IMR-90 (cell line): ENCODE data around the gene CTNNBIP1. TPM values are rescaled to one million over a fixed set of nuclear protein-coding genes. Genes with fewer than 3 reads are reported as not detected.
A peak's percentile ranks its signal among the peaks of the same experiment; 100 is the strongest.

Source experiments
- ATAC-seq: fragments of 200-7000 bp; cut with Tn5 transposase; 2 replicates; pipeline ENCODE4 v1.9.1; 2020; ENCODE audit warnings: low read depth, mild to moderate bottlenecking, moderate library complexity
- Bru-seq: library from RNA; stranded (reverse); fragments of 400-500 nt; gene quantifications from one replicate; lab custom pipeline; 2021; lab: Mats Ljungman, UMichigan
- BruChase-seq, 2 experiments: library from RNA; stranded (reverse); fragments of 400-500 nt; gene quantifications; one replicate each; lab custom pipeline; 2021; lab: Mats Ljungman, UMichigan
- BruUV-seq: library from RNA; stranded (reverse); fragments of 400-500 nt; replicated peaks from 2 replicates; lab custom pipeline; 2021; lab: Mats Ljungman, UMichigan
- CTCF ChIA-PET: fragments of 300-600 bp; formaldehyde crosslinking; extraction: SDS; loops from one replicate; lab custom pipeline; 2021; ENCODE audit warnings: antibody characterized with exemption; lab: Yijun Ruan, JAX
- POLR2A ChIA-PET: fragments of 300-600 bp; sonication (Branson Sonifier 250); formaldehyde crosslinking; loops from one replicate; lab custom pipeline; 2022; ENCODE audit warnings: antibody characterized with exemption; ENCODE audit not compliant: unreplicated experiment; lab: Charles Lee
- DNase-seq: peaks from one replicate; pipeline ENCODE4 v3.0.0; 2013
- H2AFZ ChIP-seq: replicated peaks from 2 replicates; pipeline ENCODE3; 2013; ENCODE audit warnings: low read length, mild to moderate bottlenecking; ENCODE audit not compliant: poor library complexity
- H2AK5ac ChIP-seq: 2 replicates; pipeline ENCODE4 v1.6.1; 2013; ENCODE audit warnings: low read depth, low read length, inconsistent platforms
- H2AK9ac ChIP-seq: replicated peaks from 2 replicates; pipeline ENCODE3; 2013; ENCODE audit warnings: mild to moderate bottlenecking, low read depth, low read length, moderate library complexity; ENCODE audit not compliant: poor library complexity
- H2BK120ac ChIP-seq: 2 replicates; pipeline ENCODE4 v1.6.1; 2013; ENCODE audit warnings: low read depth, low read length, inconsistent platforms
- H2BK15ac ChIP-seq: 3 replicates; pipeline ENCODE4 v1.6.1; 2013; ENCODE audit warnings: low read depth, low read length, inconsistent platforms
- H2BK20ac ChIP-seq: 2 replicates; pipeline ENCODE4 v1.6.1; 2013; ENCODE audit warnings: low read depth, mild to moderate bottlenecking, inconsistent platforms, low read length, moderate library complexity
- H2BK5ac ChIP-seq: 2 replicates; pipeline ENCODE4 v1.6.1; 2013; ENCODE audit warnings: mild to moderate bottlenecking, low read depth, low read length, inconsistent platforms; ENCODE audit not compliant: poor library complexity, severe bottlenecking
- H3K14ac ChIP-seq: replicated peaks from 2 replicates; pipeline ENCODE4 v1.6.1; 2013; ENCODE audit warnings: low read depth, low read length, inconsistent platforms
- H3K18ac ChIP-seq: 2 replicates; pipeline ENCODE4 v1.6.1; 2013; ENCODE audit warnings: low read depth, low read length, control low read depth
- H3K23ac ChIP-seq: 2 replicates; pipeline ENCODE4 v1.6.1; 2013; ENCODE audit warnings: low read depth, low read length, inconsistent platforms
- H3K27ac ChIP-seq: 2 replicates; pipeline ENCODE4 v1.5.1; 2013; ENCODE audit warnings: mild to moderate bottlenecking, control low read depth, low read length; ENCODE audit not compliant: insufficient read depth
- H3K27me3 ChIP-seq: 2 replicates; pipeline ENCODE4 v1.6.1; 2013; ENCODE audit warnings: low read length; ENCODE audit not compliant: control insufficient read depth, insufficient read depth
- H3K36me3 ChIP-seq: 2 replicates; pipeline ENCODE4 v1.6.1; 2013; ENCODE audit warnings: low read length, mixed read lengths; ENCODE audit not compliant: control insufficient read depth, insufficient read depth
- H3K4ac ChIP-seq: 2 replicates; pipeline ENCODE4 v1.6.1; 2013; ENCODE audit warnings: low read depth, low read length, inconsistent platforms
- H3K4me1 ChIP-seq: 2 replicates; pipeline ENCODE4 v1.6.1; 2013; ENCODE audit warnings: low read length, mixed read lengths; ENCODE audit not compliant: control insufficient read depth, insufficient read depth
- H3K4me2 ChIP-seq: 2 replicates; pipeline ENCODE4 v1.6.1; 2013; ENCODE audit warnings: low read depth, mild to moderate bottlenecking, control low read depth, low read length, moderate library complexity
- H3K4me3 ChIP-seq: 2 replicates; pipeline ENCODE4 v1.5.1; 2013; ENCODE audit warnings: low read depth, mild to moderate bottlenecking, control low read depth, low read length, moderate library complexity; ENCODE audit not compliant: insufficient read depth
- H3K56ac ChIP-seq: 2 replicates; pipeline ENCODE4 v1.6.1; 2013; ENCODE audit warnings: low read length, inconsistent platforms; ENCODE audit not compliant: insufficient read depth; ENCODE audit errors: extremely low read depth
- H3K79me1 ChIP-seq, 2 experiments: 2 replicates each; pipeline ENCODE4 v1.6.1; 2013; ENCODE audit warnings: low read length in 2 of 2, inconsistent platforms in 1 of 2, low read depth in 1 of 2
- H3K9ac ChIP-seq: 2 replicates; pipeline ENCODE4 v1.6.1; 2013; ENCODE audit warnings: low read depth, low read length, control low read depth
- H3K9me1 ChIP-seq: 2 replicates; pipeline ENCODE4 v1.6.1; 2013; ENCODE audit warnings: low read length, inconsistent platforms; ENCODE audit not compliant: insufficient read depth
- H3K9me3 ChIP-seq: 2 replicates; pipeline ENCODE4 v1.6.1; 2013; ENCODE audit warnings: low read length; ENCODE audit not compliant: control insufficient read depth, insufficient read depth
- H4K20me1 ChIP-seq: 2 replicates; pipeline ENCODE4 v1.6.1; 2013; ENCODE audit warnings: low read length, inconsistent platforms; ENCODE audit not compliant: insufficient read depth
- H4K5ac ChIP-seq: 2 replicates; pipeline ENCODE4 v1.6.1; 2013; ENCODE audit warnings: mild to moderate bottlenecking, low read depth, low read length, control low read depth
- H4K8ac ChIP-seq, 2 experiments: 2 replicates each; pipeline ENCODE4 v1.6.1; 2013; ENCODE audit warnings: low read depth in 2 of 2, low read length in 2 of 2, control low read depth in 1 of 2, inconsistent platforms in 1 of 2
- H4K91ac ChIP-seq: 2 replicates; pipeline ENCODE4 v1.6.1; 2013; ENCODE audit warnings: low read depth, low read length, inconsistent platforms; ENCODE audit not compliant: insufficient read depth
- CEBPB ChIP-seq: IDR thresholded peaks from 2 replicates; pipeline ENCODE4 v1.6.1; 2012; ENCODE audit warnings: low read depth, low read length, improper control_type of control experiment
- ELK1 ChIP-seq: fragments of 150-350 bp; IDR thresholded peaks from 2 replicates; pipeline ENCODE4 v1.6.1; 2016; ENCODE audit warnings: low read depth, mild to moderate bottlenecking, low read length, moderate library complexity, borderline replicate concordance
- FOS ChIP-seq: fragments of 150-350 bp; IDR thresholded peaks from 2 replicates; pipeline ENCODE4 v1.6.1; 2016; ENCODE audit warnings: low read depth, low read length
- MAFK ChIP-seq: IDR thresholded peaks from 2 replicates; pipeline ENCODE4 v1.6.1; 2012; ENCODE audit warnings: low read depth, low read length, improper control_type of control experiment
- MAZ ChIP-seq: IDR thresholded peaks from 2 replicates; pipeline ENCODE4 v1.6.1; 2012; ENCODE audit warnings: low read depth, mild to moderate bottlenecking, low read length, improper control_type of control experiment, moderate library complexity, borderline replicate concordance
- POLR2A ChIP-seq: IDR thresholded peaks from 2 replicates; pipeline ENCODE4 v1.6.1; 2012; ENCODE audit warnings: mild to moderate bottlenecking, low read depth, low read length
- RCOR1 ChIP-seq: IDR thresholded peaks from 2 replicates; pipeline ENCODE4 v1.6.1; 2012; ENCODE audit warnings: mild to moderate bottlenecking, low read length, improper control_type of control experiment; ENCODE audit not compliant: insufficient replicate concordance
- WGBS, 2 experiments: methylation state at CpG; one replicate each; pipeline versions ENCODE4 v1.1.5 to v1.1.7; 2013; ENCODE audit warnings: missing lambda C conversion rate in 2 of 2; ENCODE audit not compliant: insufficient read length in 1 of 2; ENCODE audit errors: extremely low coverage in 2 of 2; 5-methylcytosine and 5-hydroxymethylcytosine counted together
- dilution Hi-C: fragments of 300-500 bp; cut with HindIII; formaldehyde crosslinking; loops from one replicate; pipeline ENCODE4 v1.14.3; 2018; ENCODE audit warnings: low sequenced_read_pairs; ENCODE audit not compliant: unreplicated experiment
- in situ Hi-C: fragments of 300-500 bp; cut with MboI; formaldehyde crosslinking; loops from 3 replicates; pipeline ENCODE4 v1.14.3; 2019; ENCODE audit warnings: low sequenced_read_pairs, inconsistent platforms, mixed read lengths
- intact Hi-C: fragments of 100-400 bp; cut with micrococcal nuclease; formaldehyde crosslinking; loops from 2 replicates; pipeline ENCODE4 v1.10.0; 2022
- long read RNA-seq: library from polyadenylated mRNA; unstranded; transcript quantifications from one replicate; pipeline ENCODE4 v2.0.0, GENCODE V29; 2021; ENCODE audit not compliant: unreplicated experiment
- polyA plus RNA-seq, 3 experiments: library from polyadenylated mRNA; depleted of rRNA; stranded (reverse); fragments of >200 nt; gene quantifications; 2 replicates each; pipeline ENCODE4 v1.2.3, GENCODE V29; 2012; ENCODE audit warnings: low replicate concordance in 1 of 3
- total RNA-seq: library from RNA; depleted of rRNA; stranded (reverse); fragments of >200 nt; gene quantifications from 2 replicates; pipeline ENCODE4 v1.2.3, GENCODE V29; 2012; rRNA removed

Gene CTNNBIP1
- total RNA-seq (24.7 and 41.9 TPM in 2 replicates), polyA plus RNA-seq (2012; rRNA removed) (28.4 and 28.5 TPM in 2 replicates), Bru-seq, nascent RNA (percentile 65 among the genes with signal in this experiment), BruChase-seq, experiment 1, labeled RNA remaining after a 6-hour chase (percentile 77 among the genes with signal in this experiment), BruChase-seq, experiment 2, labeled RNA remaining after a 2-hour chase (percentile 68 among the genes with signal in this experiment)
- polyA plus RNA-seq (2012; cell fraction: cytosol; rRNA removed) = 11.9 and 21.4 TPM in 2 replicates
- 15.7 and 18.8 TPM in 2 replicates for polyA plus RNA-seq (2012; cell fraction: nucleus; rRNA removed; ENCODE audit: low replicate concordance)
- long read RNA-seq, transcript CTNNBIP1-204 (5 exons, 1,206 nt) = major isoform, 17 of 31 reads
- long read RNA-seq, partial matches to known transcripts = 1 of 31 reads
- long read RNA-seq, other reads (novel, unspliced or antisense) = 10 of 31 reads

- Histone ChIP-seq H4K91ac (peak within 1 kb of the TSS; percentile 35), H3K23ac (peak within 1 kb of the TSS; percentile 86), H2BK5ac (peak within 1 kb of the TSS; percentile 34), H4K8ac (peak within 1 kb of the TSS; percentile 22 to 90; a peak in 3 of 4 replicates), H3K9ac (peak within 1 kb of the TSS; percentile 92), H3K4ac (peak within 1 kb of the TSS; percentile 69), H3K9me3 (no peaks in the 10 kb centered on the region), H2BK120ac (peak within 1 kb of the TSS; percentile 28; the same call in 1 of the 2 replicates), H4K20me1 (no peaks in the 10 kb centered on the region), H2BK15ac (peak within 1 kb of the TSS; percentile 4; the same call in 1 of the 3 replicates), H2BK20ac (no peak within 1 kb of the TSS), H3K79me1 (peaks cover 22 to 24% of the 10 kb centered on the region in 2 experiments), H3K9me1 (peaks cover 5% of the 10 kb centered on the region; the same call in 1 of the 2 replicates), H3K56ac (peak within 1 kb of the TSS; percentile 52; the same call in 1 of the 2 replicates), H3K4me1 (peaks cover 5% of the 10 kb centered on the region), H3K18ac (peak within 1 kb of the TSS; percentile 21), H3K4me3 (peak within 1 kb of the TSS; percentile 92), H3K4me2 (peak within 1 kb of the TSS; percentile 98), H3K14ac (peak within 1 kb of the TSS; percentile 83), H2AFZ (peak within 1 kb of the TSS; percentile 93), H2AK9ac (peak within 1 kb of the TSS; percentile 87), H4K5ac (peak within 1 kb of the TSS; percentile 60), H3K36me3 (no peaks in the 10 kb centered on the region), H3K27me3 (no peaks in the 10 kb centered on the region), H3K27ac (peak within 1 kb of the TSS; percentile 62), H2AK5ac (peak within 1 kb of the TSS; percentile 63; the same call in 1 of the 2 replicates)
- dilution Hi-C loops = no loop called here
- ChIA-PET CTCF (no interaction called here), POLR2A (no interaction called here)
- in situ Hi-C loops = no loop called here
- WGBS, 2 experiments = 0% methylated on average over 15 of the region's 55 CpGs; no CpG with 5 or more reads in 1 of the 2 experiments
- intact Hi-C loops = loop anchor here (1.0 kb wide), 1 partner anchor 32 kb away; no protein-coding TSS in a partner anchor
- no peak for ATAC-seq
- BruUV-seq = no TSS peak
- DNase-seq = no peak
- TF ChIP-seq POLR2A (peak; percentile 64), ELK1 (no peak), MAFK (no peak), FOS (no peak), MAZ (peak; percentile 66; the same call in 1 of the 2 replicates), RCOR1 (no peak), CEBPB (no peak)
These were observed at the start of gene CTNNBIP1 for GRCh38 chr1:9910076-9910422. Gene CTNNBIP1 (minus strand): TSS chr1:9910269. CDS start chr1:9872064, 38,205 bp downstream.
